ENCODE data around the gene CD34. TPM values are rescaled to one million over a fixed set of nuclear protein-coding genes. Genes with fewer than 3 reads are reported as not detected.
A peak's percentile ranks its signal among the peaks of the same experiment; 100 is the strongest.

Gene CD34
- total RNA-seq: under 1 TPM in 1 of 2 donors, not detected in 1; 0.20 TPM
- total RNA-seq: 0 to 0.15 reads per million in 2 donors

GRCh38 chr1:207910591-207911354, at the start of gene CD34:
Gene CD34 (minus strand): TSS chr1:207911125. CDS start chr1:207911080, 45 bp downstream.
- Mint-ChIP-seq H3K4me3 (peak within 1 kb of the TSS; percentile 70), H3K27me3 (peaks cover 79% of the 10 kb centered on the region), H3K36me3 (ENCODE audit: low read depth) (peaks cover 8% of the 10 kb centered on the region), H3K27ac (no peak within 1 kb of the TSS), H3K4me1 (peaks cover 15% of the 10 kb centered on the region)
- ATAC-seq (peak; percentile 61), DNase-seq (no peak)
- no peaks in the 10 kb centered on the region for H3K9me3 ChIP-seq (ENCODE audit: control insufficient read depth, low read length, poor library complexity, severe bottlenecking)

DNA sequence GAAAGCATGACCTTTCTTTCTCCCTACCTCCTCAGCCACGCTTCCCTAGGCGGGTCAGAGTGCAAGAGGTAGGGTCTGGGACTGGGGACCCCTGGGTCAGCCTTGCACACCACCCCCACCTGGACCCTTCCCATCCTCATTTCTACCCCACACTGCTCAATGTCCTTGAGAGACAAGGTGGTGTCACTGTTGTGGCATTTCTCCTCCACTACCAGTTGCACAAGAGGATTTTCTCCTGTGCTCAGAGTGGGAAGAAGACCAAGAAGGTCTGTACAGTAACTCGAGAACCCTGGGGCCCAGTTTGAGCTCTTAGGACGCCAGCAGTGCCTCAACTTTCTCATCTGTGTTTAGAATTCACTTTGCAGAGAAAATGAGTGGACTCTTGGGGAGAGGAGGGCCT, 49.4 kb upstream of the CD34 start:
- peaks cover 68% of the 10 kb centered on the region for H3K27me3 Mint-ChIP-seq
- peaks cover 4% of the 10 kb centered on the region for H3K36me3 Mint-ChIP-seq (ENCODE audit: low read depth)
- H3K4me1 Mint-ChIP-seq: peaks cover 10% of the 10 kb centered on the region
- DNase-seq (no peak), ATAC-seq (no peak)
- H3K9me3 ChIP-seq (ENCODE audit: control insufficient read depth, low read length, poor library complexity, severe bottlenecking): no peaks in the 10 kb centered on the region
- H3K27ac Mint-ChIP-seq: no peak overlapping the region
- H3K4me3 Mint-ChIP-seq: no peak overlapping the region

GRCh38 chr1:207959910-207960309, 49.0 kb upstream of the CD34 start:
- H3K9me3 ChIP-seq (ENCODE audit: control insufficient read depth, low read length, poor library complexity, severe bottlenecking): no peaks in the 10 kb centered on the region
- Mint-ChIP-seq H3K27ac (no peak overlapping the region), H3K4me3 (peak overlapping the region; percentile 71), H3K27me3 (peaks cover 70% of the 10 kb centered on the region), H3K36me3 (ENCODE audit: low read depth) (peaks cover 4% of the 10 kb centered on the region), H3K4me1 (peaks cover 10% of the 10 kb centered on the region)
- ATAC-seq: no peak
- no peak for DNase-seq

GRCh38 chr1:207959141-207959825, 48.4 kb upstream of the CD34 start:
- ATAC-seq: peak; percentile 25
- H3K4me1 Mint-ChIP-seq: peaks cover 10% of the 10 kb centered on the region
- no peak overlapping the region for H3K27ac Mint-ChIP-seq
- H3K4me3 Mint-ChIP-seq: peak overlapping the region; percentile 71
- no peaks in the 10 kb centered on the region for H3K9me3 ChIP-seq (ENCODE audit: control insufficient read depth, low read length, poor library complexity, severe bottlenecking)
- DNase-seq: no peak
- peaks cover 4% of the 10 kb centered on the region for H3K36me3 Mint-ChIP-seq (ENCODE audit: low read depth)
- H3K27me3 Mint-ChIP-seq: peaks cover 70% of the 10 kb centered on the region

GRCh38 chr1:207958376-207959139, 47.6 kb upstream of the CD34 start:
- Mint-ChIP-seq H3K27ac (no peak overlapping the region), H3K36me3 (ENCODE audit: low read depth) (peaks cover 4% of the 10 kb centered on the region), H3K4me1 (peaks cover 10% of the 10 kb centered on the region), H3K27me3 (peaks cover 73% of the 10 kb centered on the region), H3K4me3 (peak overlapping the region; percentile 47)
- DNase-seq (no peak), ATAC-seq (no peak)
- no peaks in the 10 kb centered on the region for H3K9me3 ChIP-seq (ENCODE audit: control insufficient read depth, low read length, poor library complexity, severe bottlenecking)

DNA sequence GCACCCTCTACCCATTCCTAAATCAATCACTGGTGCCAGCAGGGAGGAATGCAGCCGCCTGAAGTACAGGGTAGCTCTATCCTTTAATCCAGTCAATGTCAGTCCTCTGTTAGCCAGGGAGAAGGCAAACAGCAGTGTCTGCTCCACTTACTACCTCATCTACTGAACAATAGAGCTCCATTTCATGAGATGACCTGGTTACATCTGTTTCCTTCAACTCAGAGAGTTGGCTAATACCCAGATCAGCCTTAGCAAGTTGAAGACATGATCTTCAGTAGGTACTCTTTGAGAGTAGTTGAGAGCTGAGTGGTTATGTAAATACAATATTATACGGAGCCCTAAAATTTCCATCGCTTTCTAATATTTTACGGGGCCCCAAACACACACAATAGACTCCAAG, 46.1 kb upstream of the CD34 start:
- ATAC-seq: no peak
- H3K27ac Mint-ChIP-seq: no peak overlapping the region
- peaks cover 66% of the 10 kb centered on the region for H3K27me3 Mint-ChIP-seq
- no peaks in the 10 kb centered on the region for H3K9me3 ChIP-seq (ENCODE audit: control insufficient read depth, low read length, poor library complexity, severe bottlenecking)
- H3K4me1 Mint-ChIP-seq: peaks cover 2% of the 10 kb centered on the region
- H3K4me3 Mint-ChIP-seq: no peak overlapping the region
- H3K36me3 Mint-ChIP-seq (ENCODE audit: low read depth): peaks cover 4% of the 10 kb centered on the region
- no peak for DNase-seq

DNA sequence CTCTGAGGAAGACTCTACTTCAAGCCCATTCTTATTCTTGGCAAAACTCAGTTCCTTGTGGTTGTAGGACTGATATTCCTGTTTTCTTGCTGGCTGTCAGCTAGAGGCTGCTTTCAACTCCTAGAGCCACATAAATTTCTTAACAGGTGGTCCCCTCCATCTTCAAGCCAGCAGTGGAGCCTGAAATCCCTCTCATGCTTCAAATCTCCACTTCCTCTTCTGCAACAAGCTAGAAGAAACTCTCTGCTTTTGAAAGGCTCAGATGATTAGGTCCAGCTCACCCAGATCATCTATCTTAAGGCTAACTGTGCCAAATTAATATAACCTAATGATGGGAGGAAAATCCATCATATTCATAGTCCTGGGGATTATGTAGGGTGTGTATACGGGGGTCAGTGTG, 43.2 kb upstream of the CD34 start:
- no peak for ATAC-seq
- Mint-ChIP-seq H3K27me3 (peaks cover 50% of the 10 kb centered on the region), H3K4me1 (no peaks in the 10 kb centered on the region), H3K27ac (no peak overlapping the region), H3K36me3 (ENCODE audit: low read depth) (peaks cover 4% of the 10 kb centered on the region), H3K4me3 (no peak overlapping the region)
- no peak for DNase-seq
- no peaks in the 10 kb centered on the region for H3K9me3 ChIP-seq (ENCODE audit: control insufficient read depth, low read length, poor library complexity, severe bottlenecking)

DNA sequence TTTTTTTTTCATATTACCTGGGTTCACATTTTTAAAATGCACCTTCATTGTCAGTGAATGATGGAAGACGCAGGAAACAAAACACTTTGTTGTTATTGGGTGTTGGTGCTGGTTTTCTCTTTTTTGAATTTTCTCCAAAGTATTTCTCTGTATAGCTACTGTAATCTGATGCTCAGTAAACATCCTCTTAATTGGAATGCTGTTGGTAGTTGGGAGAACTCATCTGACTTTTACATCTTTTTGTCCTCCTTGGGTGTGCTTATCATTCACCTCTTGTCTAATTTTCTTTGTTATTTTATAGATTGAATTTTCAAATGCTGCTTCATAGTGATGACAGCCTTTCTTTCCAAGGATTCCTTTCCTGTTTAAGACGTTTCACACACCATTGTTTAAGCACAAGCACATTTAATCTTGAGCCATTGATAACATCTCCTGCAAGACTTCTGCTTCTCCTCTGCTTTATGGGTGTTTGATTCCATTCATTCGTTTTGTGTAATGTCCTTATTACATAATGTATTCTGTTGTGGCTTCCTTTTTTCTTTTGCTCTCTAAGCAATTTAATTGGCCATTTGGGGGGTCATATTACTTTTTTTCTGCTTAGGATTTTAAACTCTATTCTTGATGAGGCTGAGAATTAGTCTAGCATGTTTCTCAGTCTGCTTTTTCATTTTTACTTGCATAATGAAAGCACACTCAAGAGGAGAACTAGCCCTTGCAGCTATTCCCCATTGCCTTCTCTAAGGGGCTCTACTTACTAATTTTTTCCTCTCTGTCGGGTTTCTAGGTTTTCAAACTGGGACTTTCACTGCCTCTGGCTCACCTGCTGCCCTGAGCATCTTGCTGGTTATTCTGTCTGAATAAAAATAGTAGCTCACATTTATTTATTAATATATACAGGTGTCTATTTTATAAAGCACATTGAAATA, 42.0 kb upstream of the CD34 start:
- no peak for DNase-seq
- H3K36me3 Mint-ChIP-seq (ENCODE audit: low read depth): peaks cover 4% of the 10 kb centered on the region
- no peaks in the 10 kb centered on the region for H3K9me3 ChIP-seq (ENCODE audit: control insufficient read depth, low read length, poor library complexity, severe bottlenecking)
- no peak overlapping the region for H3K4me3 Mint-ChIP-seq
- ATAC-seq: no peak
- H3K27me3 Mint-ChIP-seq: peaks cover 39% of the 10 kb centered on the region
- H3K4me1 Mint-ChIP-seq: no peaks in the 10 kb centered on the region
- no peak overlapping the region for H3K27ac Mint-ChIP-seq

GRCh38 chr1:207951652-207952051, 40.7 kb upstream of the CD34 start:
- no peak overlapping the region for H3K27ac Mint-ChIP-seq
- ATAC-seq: no peak
- peaks cover 34% of the 10 kb centered on the region for H3K27me3 Mint-ChIP-seq
- no peaks in the 10 kb centered on the region for H3K4me1 Mint-ChIP-seq
- H3K4me3 Mint-ChIP-seq: no peak overlapping the region
- no peaks in the 10 kb centered on the region for H3K9me3 ChIP-seq (ENCODE audit: control insufficient read depth, low read length, poor library complexity, severe bottlenecking)
- DNase-seq: no peak
- peaks cover under 1% of the 10 kb centered on the region for H3K36me3 Mint-ChIP-seq (ENCODE audit: low read depth)

- Mint-ChIP-seq H3K27ac (no peak overlapping the region), H3K27me3 (peaks cover 26% of the 10 kb centered on the region), H3K4me1 (no peaks in the 10 kb centered on the region), H3K36me3 (ENCODE audit: low read depth) (no peaks in the 10 kb centered on the region), H3K4me3 (no peak overlapping the region)
- no peaks in the 10 kb centered on the region for H3K9me3 ChIP-seq (ENCODE audit: control insufficient read depth, low read length, poor library complexity, severe bottlenecking)
- no peak for ATAC-seq
- DNase-seq: no peak
These were observed 39.8 kb upstream of the CD34 start for GRCh38 chr1:207950750-207951149.

- peaks cover 15% of the 10 kb centered on the region for H3K27me3 Mint-ChIP-seq
- DNase-seq (no peak), ATAC-seq (no peak)
- H3K4me3 Mint-ChIP-seq: no peak overlapping the region
- H3K27ac Mint-ChIP-seq: no peak overlapping the region
- H3K4me1 Mint-ChIP-seq: no peaks in the 10 kb centered on the region
- no peaks in the 10 kb centered on the region for H3K9me3 ChIP-seq (ENCODE audit: control insufficient read depth, low read length, poor library complexity, severe bottlenecking)
- no peaks in the 10 kb centered on the region for H3K36me3 Mint-ChIP-seq (ENCODE audit: low read depth)
These were observed 38.8 kb upstream of the CD34 start for GRCh38 chr1:207949571-207950195.

DNA sequence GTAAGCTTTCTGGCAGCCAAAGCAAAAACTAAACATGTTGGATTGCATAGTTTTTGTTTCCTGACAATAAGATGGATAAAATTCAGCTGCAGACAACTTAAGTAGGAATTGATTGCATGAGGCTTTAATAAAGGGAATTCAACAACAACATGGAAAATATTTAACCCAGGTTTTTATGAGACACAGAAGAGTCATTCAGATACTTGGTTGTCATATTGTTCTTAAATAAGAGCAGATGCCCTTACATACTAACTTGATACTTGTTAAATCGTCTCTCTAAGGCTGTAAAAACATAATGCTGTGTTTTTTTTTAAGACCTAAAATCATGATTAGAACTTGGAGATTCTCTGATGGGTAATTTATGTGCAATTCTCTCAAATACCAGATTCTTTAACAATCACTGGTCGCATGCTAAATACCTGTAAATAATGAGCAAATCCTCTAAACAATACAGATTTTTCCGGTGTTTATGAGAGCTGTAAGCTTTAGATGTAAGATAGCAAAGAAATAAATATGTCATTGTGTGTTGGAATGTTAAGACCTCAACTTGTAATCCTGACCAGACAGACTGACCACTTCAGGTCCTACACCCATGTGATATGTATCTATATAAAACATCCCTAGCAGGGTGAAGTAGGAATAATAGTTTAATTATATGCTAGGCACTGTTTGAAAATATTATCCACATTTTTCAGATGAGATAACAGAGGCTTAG, 37.8 kb upstream of the CD34 start:
- no peak for ATAC-seq
- Mint-ChIP-seq H3K27ac (no peak overlapping the region), H3K4me1 (no peaks in the 10 kb centered on the region), H3K27me3 (peaks cover 7% of the 10 kb centered on the region), H3K4me3 (no peak overlapping the region), H3K36me3 (ENCODE audit: low read depth) (no peaks in the 10 kb centered on the region)
- DNase-seq: no peak
- no peaks in the 10 kb centered on the region for H3K9me3 ChIP-seq (ENCODE audit: control insufficient read depth, low read length, poor library complexity, severe bottlenecking)

Measured in T-helper 17 cell (primary cell).